ENCODE measurements around the gene INPP4A.

INPP4A gene

DNA sequence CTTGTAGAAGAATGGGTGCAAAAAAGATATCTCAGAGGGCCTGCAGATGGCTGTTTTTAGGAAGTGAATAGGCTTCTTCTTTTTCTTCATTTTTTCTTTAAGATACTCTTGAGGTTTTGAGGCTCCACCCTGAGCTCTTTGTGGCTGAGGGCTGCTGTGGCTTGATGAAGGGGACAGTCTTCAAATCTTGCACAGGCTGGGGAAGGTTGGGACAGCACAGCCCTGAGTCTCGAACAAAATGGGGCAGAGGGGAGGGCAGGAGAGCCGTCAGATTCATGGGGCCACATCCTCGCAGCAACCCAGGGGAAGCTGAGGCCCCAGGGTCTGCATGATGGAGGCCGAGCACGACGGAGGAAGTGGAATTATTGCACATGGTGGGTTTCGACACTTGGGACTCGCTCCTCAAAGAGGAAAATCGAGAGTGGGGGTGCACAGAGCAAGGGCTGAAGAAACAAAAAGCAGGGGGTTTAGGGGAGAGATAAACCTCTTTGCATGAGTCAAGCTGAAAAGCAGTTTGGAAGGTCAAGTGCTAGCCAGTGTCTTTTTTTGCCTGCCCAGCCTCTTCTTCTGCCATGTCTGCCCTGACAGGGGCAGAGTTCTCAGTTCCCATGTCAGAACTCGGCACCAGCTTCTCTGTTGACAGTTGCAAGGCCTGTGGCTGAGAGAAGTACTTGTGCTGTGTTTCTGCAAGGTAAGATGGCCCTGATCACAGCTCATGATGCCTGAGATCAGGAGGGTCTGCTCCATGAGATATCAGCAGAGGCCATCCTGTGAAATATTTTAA, 19.5 kb downstream of the INPP4A start:
- no peaks in the 10 kb centered on the region for H3K9me3 ChIP-seq
- H3K4me1 ChIP-seq (ENCODE audit: control insufficient read depth in 1 of 2, insufficient read depth in 1 of 2, low read depth in 1 of 2, low read length in 1 of 2) = peaks cover 93 to 100% of the 10 kb centered on the region in 2 experiments
- TF ChIP-seq, protein P1, sequence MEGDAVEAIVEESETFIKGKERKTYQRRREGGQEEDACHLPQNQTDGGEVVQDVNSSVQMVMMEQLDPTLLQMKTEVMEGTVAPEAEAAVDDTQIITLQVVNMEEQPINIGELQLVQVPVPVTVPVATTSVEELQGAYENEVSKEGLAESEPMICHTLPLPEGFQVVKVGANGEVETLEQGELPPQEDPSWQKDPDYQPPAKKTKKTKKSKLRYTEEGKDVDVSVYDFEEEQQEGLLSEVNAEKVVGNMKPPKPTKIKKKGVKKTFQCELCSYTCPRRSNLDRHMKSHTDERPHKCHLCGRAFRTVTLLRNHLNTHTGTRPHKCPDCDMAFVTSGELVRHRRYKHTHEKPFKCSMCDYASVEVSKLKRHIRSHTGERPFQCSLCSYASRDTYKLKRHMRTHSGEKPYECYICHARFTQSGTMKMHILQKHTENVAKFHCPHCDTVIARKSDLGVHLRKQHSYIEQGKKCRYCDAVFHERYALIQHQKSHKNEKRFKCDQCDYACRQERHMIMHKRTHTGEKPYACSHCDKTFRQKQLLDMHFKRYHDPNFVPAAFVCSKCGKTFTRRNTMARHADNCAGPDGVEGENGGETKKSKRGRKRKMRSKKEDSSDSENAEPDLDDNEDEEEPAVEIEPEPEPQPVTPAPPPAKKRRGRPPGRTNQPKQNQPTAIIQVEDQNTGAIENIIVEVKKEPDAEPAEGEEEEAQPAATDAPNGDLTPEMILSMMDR (IDR thresholded peaks at IDR 0.05) = no peak
- H3K4me3 ChIP-seq (ENCODE audit: low read depth in 1 of 2, low read length in 1 of 2) = peak overlapping the region; percentile 52
- H3K36me3 ChIP-seq = no peaks in the 10 kb centered on the region
- H3K27me3 ChIP-seq = no peaks in the 10 kb centered on the region
- peak overlapping the region; percentile 94 for H3K27ac ChIP-seq

DNA sequence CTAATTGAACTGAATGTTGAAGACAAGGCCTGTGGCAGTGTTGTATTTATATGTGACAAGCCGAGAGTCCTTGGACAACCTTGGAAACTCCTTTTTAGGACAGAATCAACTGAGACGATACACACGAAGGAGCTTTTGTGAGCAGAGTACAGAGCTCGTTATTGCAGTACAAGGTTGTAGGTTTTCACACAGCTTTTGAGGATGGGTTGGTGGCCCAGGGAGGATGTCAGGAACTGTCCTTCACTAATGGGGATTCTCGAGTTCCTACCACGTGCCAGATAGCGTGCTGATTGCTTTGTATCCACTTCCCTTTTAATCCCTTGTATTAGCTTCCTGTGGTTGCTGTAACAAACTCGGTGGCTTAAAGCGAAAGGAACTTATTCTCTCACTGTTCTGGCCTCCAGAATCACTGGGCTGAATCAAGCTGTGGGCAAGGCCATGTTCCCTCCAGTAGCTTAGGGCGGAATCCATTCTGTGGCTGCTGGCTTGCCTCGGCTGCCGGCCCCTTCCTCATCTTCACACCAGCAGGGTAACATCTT, 20.2 kb downstream of the INPP4A start:
- Histone ChIP-seq H3K36me3 (no peaks in the 10 kb centered on the region), H3K27me3 (no peaks in the 10 kb centered on the region), H3K27ac (peak overlapping the region; percentile 94), H3K4me3 (ENCODE audit: low read depth in 1 of 2, low read length in 1 of 2) (peak overlapping the region; percentile 52), H3K4me1 (ENCODE audit: control insufficient read depth in 1 of 2, insufficient read depth in 1 of 2, low read depth in 1 of 2, low read length in 1 of 2) (peaks cover 88 to 98% of the 10 kb centered on the region in 2 experiments), H3K9me3 (no peaks in the 10 kb centered on the region)
- TF ChIP-seq, protein P1 (IDR thresholded peaks at IDR 0.05) = peak; percentile 15

DNA sequence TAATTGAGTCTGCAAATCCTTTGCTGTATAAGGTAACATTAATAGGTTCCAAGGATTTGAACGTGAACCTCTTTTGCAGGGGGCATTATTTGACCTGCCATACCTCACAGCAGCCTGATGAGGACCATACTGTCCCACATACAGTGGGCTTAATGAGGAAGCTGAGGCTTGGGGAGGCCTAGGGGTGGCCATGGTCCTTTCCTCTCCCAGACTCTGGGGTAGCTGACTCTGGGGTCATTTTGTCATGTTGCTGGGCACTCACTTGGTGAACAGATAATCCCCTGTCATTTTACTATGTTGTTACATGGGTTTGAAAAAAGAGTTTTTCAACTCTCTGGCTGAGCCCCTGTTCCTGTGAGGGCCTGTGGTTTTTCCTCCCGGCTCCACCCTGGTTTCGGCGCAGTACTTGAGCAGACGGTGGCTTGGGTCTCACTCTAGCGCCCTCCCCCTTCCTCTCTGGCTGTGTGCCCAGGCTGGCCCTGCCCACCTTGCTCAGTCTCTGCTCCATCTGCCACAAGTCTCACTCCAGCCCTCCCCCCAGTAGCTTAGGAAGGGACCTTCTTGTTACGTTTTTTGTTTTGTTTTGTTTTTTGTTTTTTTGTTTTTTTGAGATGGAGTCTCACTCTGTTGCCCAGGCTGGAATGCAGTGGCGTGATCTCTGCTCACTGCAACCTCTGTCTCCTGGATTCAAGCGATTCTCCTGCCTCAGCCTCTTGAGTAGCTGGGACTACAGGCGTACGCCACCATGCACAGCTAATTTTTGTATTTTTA, 21.0 kb downstream of the INPP4A start:
- TF ChIP-seq, protein P1 (IDR thresholded peaks at IDR 0.05) = no peak
- Histone ChIP-seq H3K27ac (peak overlapping the region; percentile 94), H3K36me3 (no peaks in the 10 kb centered on the region), H3K27me3 (no peaks in the 10 kb centered on the region), H3K4me1 (ENCODE audit: control insufficient read depth in 1 of 2, insufficient read depth in 1 of 2, low read depth in 1 of 2, low read length in 1 of 2) (peaks cover 86 to 98% of the 10 kb centered on the region in 2 experiments), H3K4me3 (ENCODE audit: low read depth in 1 of 2, low read length in 1 of 2) (peak overlapping the region; percentile 52), H3K9me3 (no peaks in the 10 kb centered on the region)

DNA sequence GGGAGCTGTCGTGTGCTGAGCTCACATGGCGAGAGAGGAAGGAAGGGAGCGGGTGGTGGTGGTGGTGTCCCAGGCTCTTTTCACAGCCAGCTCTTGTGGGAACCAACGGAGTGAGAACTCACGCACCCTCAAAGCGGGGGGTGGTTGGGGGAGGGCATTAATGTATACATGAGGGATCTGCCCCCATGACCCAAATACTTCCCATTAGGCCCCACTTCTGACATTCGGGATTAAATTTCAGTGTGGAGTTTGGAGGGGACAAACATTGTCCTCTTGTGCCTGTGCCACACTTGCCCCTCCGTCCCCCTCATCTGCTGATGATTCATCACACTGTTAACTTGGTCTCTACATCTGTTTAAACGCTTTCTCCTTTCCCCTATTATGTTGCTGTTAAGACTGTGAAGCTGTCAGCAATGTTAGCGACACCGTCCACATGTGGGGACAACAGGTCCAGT, 22.5 kb downstream of the INPP4A start:
- TF ChIP-seq, protein P1 (IDR thresholded peaks at IDR 0.05) = no peak
- Histone ChIP-seq H3K4me1 (ENCODE audit: control insufficient read depth in 1 of 2, insufficient read depth in 1 of 2, low read depth in 1 of 2, low read length in 1 of 2) (peaks cover 72 to 95% of the 10 kb centered on the region in 2 experiments), H3K27ac (peak overlapping the region; percentile 94), H3K9me3 (no peaks in the 10 kb centered on the region), H3K27me3 (no peaks in the 10 kb centered on the region), H3K36me3 (no peaks in the 10 kb centered on the region), H3K4me3 (ENCODE audit: low read depth in 1 of 2, low read length in 1 of 2) (peak overlapping the region in 1 of 2 experiments; percentile 52)

DNA sequence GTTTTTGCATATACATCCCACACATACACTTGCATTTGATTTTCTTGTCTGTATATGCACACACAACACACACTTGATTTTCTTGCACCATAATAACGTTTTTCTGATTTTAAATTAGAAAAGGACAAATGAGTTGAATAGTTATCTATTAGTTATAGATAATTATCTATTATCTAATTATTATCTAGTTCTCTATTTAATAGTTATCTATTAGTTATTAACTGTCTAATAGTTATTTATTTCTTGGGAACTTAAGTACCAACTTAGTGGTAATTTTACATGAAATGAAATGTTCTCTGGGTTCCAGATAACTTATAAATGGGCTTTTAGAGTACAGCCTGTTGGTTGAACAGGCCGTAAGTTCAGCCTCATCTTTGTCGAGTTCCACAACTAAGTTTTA, 23.0 kb downstream of the INPP4A start:
- H3K4me1 ChIP-seq (ENCODE audit: control insufficient read depth in 1 of 2, insufficient read depth in 1 of 2, low read depth in 1 of 2, low read length in 1 of 2) = peaks cover 71 to 95% of the 10 kb centered on the region in 2 experiments
- peak overlapping the region; percentile 94 for H3K27ac ChIP-seq
- H3K4me3 ChIP-seq (ENCODE audit: low read depth in 1 of 2, low read length in 1 of 2) = no peak overlapping the region

More for the DNA sequence above, 23.0 kb downstream of the INPP4A start:
- TF ChIP-seq, protein P1 (IDR thresholded peaks at IDR 0.05) = no peak
- Histone ChIP-seq H3K9me3 (no peaks in the 10 kb centered on the region), H3K27me3 (no peaks in the 10 kb centered on the region), H3K36me3 (no peaks in the 10 kb centered on the region)

Measured in neutrophil (primary cell).